RWPE2 (cell line): Measurements from ENCODE around the gene TTC23L.
"Not testable (repeated sequence)": the region's sequence is repeated elsewhere in the genome, so short reads cannot be mapped to it uniquely, and the experiment has no call there.

Experiments used
- ATAC-seq: fragments of 200-7000 bp; cut with Tn5 transposase; 3 replicates; pipeline ENCODE4 v1.9.1; 2021; ENCODE audit warnings: low read depth
- DNase-seq: peaks from one replicate; pipeline ENCODE4 v3.0.0-alpha.2; 2020; ENCODE audit warnings: low spot score
- H3K27ac ChIP-seq: fragments of 450-650 bp; 2 replicates; pipeline ENCODE4 v1.5.1; 2017; ENCODE audit warnings: mild to moderate bottlenecking; ENCODE audit not compliant: poor library complexity, severe bottlenecking
- H3K27me3 ChIP-seq: fragments of 250-450 bp; sonication (Bioruptor Pico); 2 replicates; pipeline ENCODE4 v1.5.1; 2021; ENCODE audit warnings: mild to moderate bottlenecking, moderate library complexity; ENCODE audit not compliant: insufficient read depth, poor library complexity, severe bottlenecking
- H3K36me3 ChIP-seq: fragments of 250-450 bp; sonication (Bioruptor Pico); 2 replicates; pipeline ENCODE4 v1.5.1; 2020; ENCODE audit warnings: low read depth, mild to moderate bottlenecking, moderate library complexity
- H3K4me1 ChIP-seq: fragments of 250-450 bp; sonication (Bioruptor Pico); 2 replicates; pipeline ENCODE4 v1.5.1; 2021; ENCODE audit warnings: mild to moderate bottlenecking, moderate library complexity; ENCODE audit not compliant: insufficient read depth, poor library complexity, severe bottlenecking
- H3K4me3 ChIP-seq: fragments of 250-450 bp; sonication (Bioruptor Pico); 2 replicates; pipeline ENCODE4 v1.5.1; 2021; ENCODE audit warnings: mild to moderate bottlenecking, moderate library complexity; ENCODE audit not compliant: severe bottlenecking
- H3K9me3 ChIP-seq: fragments of 250-450 bp; sonication (Bioruptor Pico); 2 replicates; pipeline ENCODE4 v1.5.1; 2021; ENCODE audit warnings: mild to moderate bottlenecking, moderate library complexity; ENCODE audit not compliant: severe bottlenecking
- TF ChIP-seq, protein P1 (sequence below): fragments of 450-650 bp; IDR thresholded peaks from one replicate; pipeline ENCODE4 v1.5.1; 2017; ENCODE audit warnings: mild to moderate bottlenecking, moderate library complexity; ENCODE audit not compliant: poor library complexity, severe bottlenecking

Gene TTC23L

GRCh38 chr5:34918025-34918424 lies 79.1 kb downstream of the TTC23L start:
- TF ChIP-seq, protein P1, sequence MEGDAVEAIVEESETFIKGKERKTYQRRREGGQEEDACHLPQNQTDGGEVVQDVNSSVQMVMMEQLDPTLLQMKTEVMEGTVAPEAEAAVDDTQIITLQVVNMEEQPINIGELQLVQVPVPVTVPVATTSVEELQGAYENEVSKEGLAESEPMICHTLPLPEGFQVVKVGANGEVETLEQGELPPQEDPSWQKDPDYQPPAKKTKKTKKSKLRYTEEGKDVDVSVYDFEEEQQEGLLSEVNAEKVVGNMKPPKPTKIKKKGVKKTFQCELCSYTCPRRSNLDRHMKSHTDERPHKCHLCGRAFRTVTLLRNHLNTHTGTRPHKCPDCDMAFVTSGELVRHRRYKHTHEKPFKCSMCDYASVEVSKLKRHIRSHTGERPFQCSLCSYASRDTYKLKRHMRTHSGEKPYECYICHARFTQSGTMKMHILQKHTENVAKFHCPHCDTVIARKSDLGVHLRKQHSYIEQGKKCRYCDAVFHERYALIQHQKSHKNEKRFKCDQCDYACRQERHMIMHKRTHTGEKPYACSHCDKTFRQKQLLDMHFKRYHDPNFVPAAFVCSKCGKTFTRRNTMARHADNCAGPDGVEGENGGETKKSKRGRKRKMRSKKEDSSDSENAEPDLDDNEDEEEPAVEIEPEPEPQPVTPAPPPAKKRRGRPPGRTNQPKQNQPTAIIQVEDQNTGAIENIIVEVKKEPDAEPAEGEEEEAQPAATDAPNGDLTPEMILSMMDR = no peak
- H3K9me3 ChIP-seq = no peaks in the 10 kb centered on the region
- no peaks in the 10 kb centered on the region for H3K27me3 ChIP-seq
- H3K36me3 ChIP-seq = peaks cover 75% of the 10 kb centered on the region
- no peak for DNase-seq
- ATAC-seq = no peak
- no peak overlapping the region for H3K4me3 ChIP-seq
- H3K4me1 ChIP-seq = peaks cover 30% of the 10 kb centered on the region
- no peak overlapping the region for H3K27ac ChIP-seq

DNA sequence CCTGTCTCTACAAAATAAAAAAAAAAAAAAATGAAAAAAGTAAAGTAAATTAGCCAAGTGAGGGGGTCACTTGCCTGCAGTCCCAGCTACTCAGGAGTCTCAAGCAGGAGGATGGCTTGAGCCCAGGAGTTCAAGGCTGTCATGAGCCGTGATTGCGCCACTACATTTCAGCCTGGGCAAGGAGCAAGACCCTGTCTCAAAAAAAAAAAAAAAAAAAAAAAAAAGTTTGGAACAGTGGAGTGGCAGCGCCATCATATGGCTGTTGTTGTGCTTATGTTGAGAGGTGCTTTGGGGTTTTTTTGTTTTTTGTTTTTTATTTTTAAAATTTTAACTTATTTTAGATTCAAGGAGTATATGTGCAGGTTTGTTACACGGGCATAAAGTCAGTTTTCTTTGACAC lies 80.1 kb downstream of the TTC23L start:
- ATAC-seq (no peak), DNase-seq (no peak)
- TF ChIP-seq, protein P1 = peak; percentile 5
- no peak overlapping the region for H3K4me3 ChIP-seq
- H3K27ac ChIP-seq = no peak overlapping the region
- H3K27me3 ChIP-seq = no peaks in the 10 kb centered on the region
- no peaks in the 10 kb centered on the region for H3K9me3 ChIP-seq
- peaks cover 30% of the 10 kb centered on the region for H3K4me1 ChIP-seq
- H3K36me3 ChIP-seq = peaks cover 75% of the 10 kb centered on the region

- H3K9me3 ChIP-seq, ATAC-seq, DNase-seq, H3K27me3 ChIP-seq, H3K4me3 ChIP-seq: not testable (repeated sequence)
- Histone ChIP-seq H3K4me1 (peaks cover 23% of the 10 kb centered on the region), H3K27ac (peak overlapping the region; percentile 41), H3K36me3 (peaks cover 88% of the 10 kb centered on the region)
These were observed 84.3 kb downstream of the TTC23L start for GRCh38 chr5:34923256-34923655.

DNA sequence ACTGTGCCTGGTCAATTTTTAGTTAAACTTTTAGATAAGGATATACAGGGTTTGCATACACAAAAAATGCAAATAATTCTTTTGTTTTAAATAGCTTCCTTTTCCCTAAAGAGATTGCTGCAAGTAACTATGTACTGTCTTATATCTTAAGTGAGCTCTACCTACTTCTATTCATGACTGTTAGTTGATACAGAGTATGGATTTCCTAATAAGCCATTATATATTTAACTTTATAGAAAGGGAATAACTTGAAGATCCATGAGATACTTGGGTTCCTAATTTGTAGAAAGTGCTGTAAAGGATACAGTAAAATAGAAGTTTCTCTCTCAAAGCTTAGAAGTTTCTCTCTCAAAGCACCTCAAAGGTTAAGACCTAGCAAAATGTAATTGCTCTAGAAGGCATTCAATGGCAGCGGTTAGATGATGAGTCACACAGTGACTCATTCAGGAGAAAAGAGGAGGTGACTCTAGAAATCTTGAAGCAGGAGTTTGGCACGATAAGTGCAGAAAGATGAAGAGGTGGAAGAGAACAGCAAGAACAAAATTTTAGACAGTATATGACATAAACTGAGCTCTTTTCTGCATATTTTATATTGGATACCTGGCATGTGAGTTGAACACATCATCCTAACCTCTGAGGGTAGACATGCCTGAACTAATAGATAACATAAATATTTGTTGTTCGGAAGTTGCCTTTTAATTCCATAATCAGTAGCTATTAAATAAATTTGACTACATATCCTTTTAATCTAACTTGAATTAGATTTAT lies 84.9 kb downstream of the TTC23L start:
- no peak overlapping the region for H3K4me3 ChIP-seq
- DNase-seq = no peak
- H3K27me3 ChIP-seq = no peaks in the 10 kb centered on the region
- TF ChIP-seq, protein P1 = no peak
- H3K27ac ChIP-seq = peak overlapping the region; percentile 41
- H3K9me3 ChIP-seq = no peaks in the 10 kb centered on the region
- H3K4me1 ChIP-seq = peaks cover 23% of the 10 kb centered on the region
- ATAC-seq = peak; percentile 97
- H3K36me3 ChIP-seq = peaks cover 82% of the 10 kb centered on the region

- H3K36me3 ChIP-seq = peaks cover 78% of the 10 kb centered on the region
- no peak overlapping the region for H3K4me3 ChIP-seq
- peak overlapping the region; percentile 41 for H3K27ac ChIP-seq
- DNase-seq = no peak
- peaks cover 23% of the 10 kb centered on the region for H3K4me1 ChIP-seq
- no peak for ATAC-seq
- TF ChIP-seq, protein P1 = no peak
- no peaks in the 10 kb centered on the region for H3K27me3 ChIP-seq
- no peaks in the 10 kb centered on the region for H3K9me3 ChIP-seq
These were observed 85.5 kb downstream of the TTC23L start for GRCh38 chr5:34924462-34924765.
